AG04449 (cell line): ENCODE measurements around the gene COL13A1.

Experiments used
- CTCF ChIA-PET: fragments of 350-600 bp; formaldehyde crosslinking; extraction: SDS; loops from one replicate; lab custom pipeline; 2021; ENCODE audit warnings: antibody characterized with exemption; lab: Yijun Ruan, JAX
- POLR2A ChIA-PET: fragments of 400-600, 350-600 bp; formaldehyde crosslinking; extraction: SDS; loops from one replicate; lab custom pipeline; 2020; ENCODE audit warnings: antibody characterized with exemption, inconsistent platforms; lab: Yijun Ruan, JAX
- DNase-seq: peaks from one replicate; pipeline ENCODE4 v3.0.0-alpha.2; 2010; ENCODE audit warnings: low read depth, low spot score
- H3K4me3 ChIP-seq: 2 replicates; pipeline ENCODE4 v1.5.1; 2011; ENCODE audit warnings: low read depth, mild to moderate bottlenecking, control low read depth, low read length
- CTCF ChIP-seq: IDR thresholded peaks from one replicate; pipeline ENCODE4 v1.5.1; 2011; ENCODE audit warnings: mild to moderate bottlenecking, moderate library complexity, low read length, control low read depth, inconsistent platforms; ENCODE audit not compliant: insufficient read depth; ENCODE audit errors: missing control alignments

The COL13A1 gene

GRCh38 chr10:69769395-69769992 is 32.2 kb upstream of the COL13A1 start:
- CTCF ChIA-PET = interaction anchor here (1.1 to 12.3 kb wide), 10 partner anchors 11 to 377 kb away, joined by 3 to 122 read pairs (median 6); partner anchors contain the start of gene TYSND1
- peak; percentile 31 for DNase-seq
- TF ChIP-seq CTCF = no peak
- POLR2A ChIA-PET = no interaction called here
- H3K4me3 ChIP-seq = no peak overlapping the region

- no peak for DNase-seq
- no peak for TF ChIP-seq CTCF
- CTCF ChIA-PET = interaction anchor here (0.9 to 12.3 kb wide), 8 partner anchors 8 to 186 kb away, joined by 3 to 122 read pairs (median 6); no protein-coding TSS in a partner anchor
- POLR2A ChIA-PET = no interaction called here
- no peak overlapping the region for H3K4me3 ChIP-seq
Measured at GRCh38 chr10:69772933-69773704, 28.6 kb upstream of the COL13A1 start.

- no peak overlapping the region for H3K4me3 ChIP-seq
- POLR2A ChIA-PET = no interaction called here
- DNase-seq = no peak
- CTCF ChIA-PET = interaction anchor here (1.0 to 12.3 kb wide), 6 partner anchors 13 to 184 kb away, joined by 4 to 122 read pairs (median 14); no protein-coding TSS in a partner anchor
- no peak for TF ChIP-seq CTCF
Measured at GRCh38 chr10:69774596-69774995, 27.1 kb upstream of the COL13A1 start.

- POLR2A ChIA-PET = no interaction called here
- no peak for DNase-seq
- TF ChIP-seq CTCF = no peak
- H3K4me3 ChIP-seq = no peak overlapping the region
- CTCF ChIA-PET = interaction anchor here (1.4 to 18.6 kb wide), 6 partner anchors 10 to 179 kb away, joined by 3 to 638 read pairs (median 4); no protein-coding TSS in a partner anchor
Measured at GRCh38 chr10:69780077-69780476, 21.6 kb upstream of the COL13A1 start.

- TF ChIP-seq CTCF = no peak
- POLR2A ChIA-PET = no interaction called here
- DNase-seq = no peak
- CTCF ChIA-PET = interaction anchor here (1.1 to 18.6 kb wide), 5 partner anchors 9 to 178 kb away, joined by 3 to 638 read pairs (median 5); no protein-coding TSS in a partner anchor
- H3K4me3 ChIP-seq = no peak overlapping the region
Measured at GRCh38 chr10:69781576-69781975, 20.1 kb upstream of the COL13A1 start.

- no peak for TF ChIP-seq CTCF
- ChIA-PET POLR2A (no interaction called here), CTCF (interaction anchor here (8.6 to 18.6 kb wide), 4 partner anchors 12 to 174 kb away, joined by 122 to 638 read pairs (median 150); partner anchors contain the start of gene COL13A1)
- no peak overlapping the region for H3K4me3 ChIP-seq
- no peak for DNase-seq
Measured at GRCh38 chr10:69783515-69783914, 18.2 kb upstream of the COL13A1 start.
